OCI-LY3 (cell line): ENCODE results near the gene GSN.

ENCODE experiments used
- CTCF ChIP-seq: fragments of 200-600, 300-600 bp; sonication (generic); IDR thresholded peaks from 2 replicates; pipeline ENCODE4 v1.5.1; 2014; ENCODE audit warnings: antibody characterized with exemption, low read length, low read depth
- EZH2phosphoT487 ChIP-seq: fragments of 200-600 bp; shearing (Covaris generic); IDR thresholded peaks from 2 replicates; pipeline ENCODE4 v1.6.1; 2018; ENCODE audit warnings: antibody characterized with exemption, mixed run types, low read depth

- TF ChIP-seq CTCF (no peak), EZH2phosphoT487 (no peak)
Observed at GRCh38 chr9:121364886-121365285, 96.9 kb downstream of the GSN start.
